GM21526 (cell line): ENCODE measurements around the gene RXRB.

ENCODE experiments used
- ATAC-seq: cut with Tn5 transposase; IDR thresholded peaks from one replicate; pipeline ENCODE4 v1.9.1; 2021; ENCODE audit warnings: moderate library complexity; ENCODE audit not compliant: unreplicated experiment, low FRiP score

RXRB gene

DNA sequence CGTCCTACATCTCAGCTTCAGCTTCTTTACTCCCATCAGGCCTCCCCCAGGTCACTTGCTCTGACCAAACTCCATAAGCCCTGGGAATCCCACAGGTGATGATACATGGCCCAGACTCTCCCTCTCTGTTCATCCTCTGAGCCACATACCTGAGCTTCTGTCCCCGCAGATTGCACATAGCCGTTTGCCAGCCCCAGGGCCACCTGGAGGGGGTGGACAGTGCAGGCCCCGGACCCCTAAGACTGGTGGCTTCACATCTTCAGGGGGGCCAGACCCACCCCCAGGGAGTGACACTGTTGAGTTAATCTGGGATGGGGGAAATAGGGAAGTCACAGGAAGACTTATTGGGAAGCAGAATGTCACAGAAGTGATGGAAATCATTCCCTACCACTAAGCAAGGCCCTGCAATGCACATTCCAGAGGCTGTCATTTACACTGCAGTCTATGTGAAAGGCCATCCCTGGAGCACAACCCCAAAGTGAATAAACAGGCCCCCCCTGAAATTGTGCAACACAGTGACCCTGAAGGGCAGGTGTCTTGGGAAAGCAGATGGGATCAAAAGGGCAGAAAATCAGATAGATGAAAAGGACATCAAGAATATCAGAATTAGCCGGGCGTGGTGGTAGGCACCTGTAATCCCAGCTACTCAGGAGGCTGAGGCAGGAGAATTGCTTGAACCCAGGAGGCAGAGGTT is 2.2 kb downstream of the RXRB start:
- no peak for ATAC-seq

DNA sequence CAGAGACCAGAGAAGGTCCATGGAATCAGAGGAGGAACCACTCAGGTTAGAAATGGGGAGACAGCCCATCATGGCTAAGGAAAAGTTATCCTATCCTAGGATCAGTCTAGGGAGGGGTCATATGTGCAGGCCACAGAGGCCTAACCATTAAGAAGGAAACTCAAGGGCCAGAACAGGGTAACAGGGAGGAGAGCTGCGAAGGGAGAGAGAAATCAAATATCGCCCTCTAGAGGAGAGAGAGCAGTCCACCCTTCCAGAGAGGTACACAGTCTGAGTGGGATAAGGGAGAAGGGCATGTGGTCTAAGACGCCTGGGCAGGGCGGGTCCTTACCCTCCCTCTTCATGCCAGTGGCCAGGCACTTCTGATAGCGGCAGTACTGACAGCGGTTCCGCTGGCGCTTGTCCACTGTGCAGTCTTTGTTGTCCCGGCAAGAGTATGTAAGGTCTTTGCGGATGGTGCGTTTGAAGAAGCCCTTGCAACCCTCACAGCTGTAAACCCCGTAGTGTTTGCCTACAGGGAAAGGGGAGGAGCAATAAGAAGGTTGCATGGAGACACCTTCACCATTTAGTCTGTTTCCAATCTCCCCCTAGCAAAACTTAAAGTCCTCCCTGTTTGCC is 2.9 kb downstream of the RXRB start:
- no peak for ATAC-seq

DNA sequence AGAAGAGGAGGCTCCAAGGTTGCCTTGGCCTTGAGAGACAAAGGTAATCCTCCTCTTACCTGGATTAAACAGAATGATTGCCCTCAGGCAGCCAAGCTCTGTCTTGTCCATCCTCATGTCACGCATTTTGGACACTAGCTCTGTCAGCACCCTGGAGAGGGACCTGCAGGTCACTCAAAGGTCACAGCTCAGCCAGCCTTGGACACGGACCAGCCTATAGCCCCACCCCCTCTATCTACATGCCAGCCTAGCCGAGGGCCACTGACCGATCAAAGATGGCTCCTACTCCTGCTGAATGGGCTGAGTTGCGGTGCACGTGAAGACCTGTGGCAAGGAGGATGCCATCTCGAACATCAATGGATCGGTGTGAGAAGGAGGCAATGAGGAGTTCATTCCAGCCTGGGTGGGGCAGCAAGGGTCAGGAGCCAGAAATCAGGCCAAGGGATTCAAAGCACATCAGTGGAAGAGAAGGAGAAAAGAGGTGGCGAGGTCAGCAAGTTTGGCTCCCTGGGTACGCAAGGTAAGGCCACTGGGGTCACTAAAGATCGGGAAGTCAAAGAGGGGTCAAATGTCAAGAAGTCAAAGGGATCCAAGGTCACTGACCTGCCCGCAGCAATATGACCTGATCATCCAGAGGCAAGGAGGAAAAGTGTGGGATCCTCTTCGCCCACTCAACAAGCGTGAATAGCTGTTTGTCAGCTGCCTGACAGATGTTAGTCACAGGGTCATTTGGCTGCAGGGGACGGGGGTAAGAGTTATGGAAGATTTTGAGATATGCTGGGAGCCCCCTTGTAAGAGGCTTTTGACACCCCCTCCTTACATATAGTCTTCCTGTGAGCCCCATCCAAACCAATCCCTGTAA is 4.9 kb downstream of the RXRB start:
- ATAC-seq, result no peak

DNA sequence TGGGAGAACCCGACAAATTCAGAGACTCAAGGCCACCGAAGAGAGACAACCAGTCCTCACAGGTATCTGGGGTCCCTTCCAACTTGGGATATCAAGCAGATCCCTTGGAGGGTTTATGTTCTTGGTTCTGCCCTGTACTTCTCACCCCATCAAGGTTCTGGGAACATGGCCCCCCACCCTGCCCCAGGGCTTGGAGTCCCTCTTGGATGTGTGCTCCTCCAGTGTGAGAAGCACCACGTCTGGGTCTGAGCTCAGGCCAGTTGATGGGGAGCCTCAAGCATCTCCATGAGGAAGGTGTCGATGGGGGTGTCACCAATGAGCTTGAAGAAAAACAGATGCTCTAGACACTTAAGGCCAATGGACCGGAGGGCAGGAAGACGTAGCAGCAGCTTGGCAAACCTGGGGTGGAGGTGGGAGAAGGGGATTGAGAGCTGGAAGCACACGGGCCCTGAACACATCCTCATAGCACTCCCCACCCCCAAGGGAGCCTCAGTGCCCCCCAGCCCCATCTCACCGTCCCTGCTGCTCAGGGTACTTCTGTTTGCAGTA is 6.0 kb downstream of the RXRB start:
- no peak for ATAC-seq

DNA sequence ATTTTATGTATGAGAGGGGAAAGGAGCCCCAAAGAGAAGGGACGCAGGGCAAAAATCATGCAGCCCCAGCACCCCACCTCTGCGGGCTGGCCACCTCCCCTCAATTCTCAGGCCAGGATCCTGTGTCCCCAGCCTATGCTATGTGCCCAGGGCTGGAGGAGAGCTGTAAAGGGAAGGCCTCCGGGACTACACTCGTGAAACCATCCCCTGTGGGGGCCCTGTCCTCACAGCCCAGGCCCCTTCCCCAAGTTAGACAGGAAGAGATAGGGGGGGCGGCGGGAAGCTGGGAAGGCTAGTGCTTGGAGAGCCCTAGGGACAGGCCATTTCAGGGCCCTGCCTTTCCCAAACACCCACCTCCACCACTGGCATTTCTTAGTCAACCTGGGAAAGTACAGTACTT is 6.8 kb downstream of the RXRB start:
- no peak for ATAC-seq

DNA sequence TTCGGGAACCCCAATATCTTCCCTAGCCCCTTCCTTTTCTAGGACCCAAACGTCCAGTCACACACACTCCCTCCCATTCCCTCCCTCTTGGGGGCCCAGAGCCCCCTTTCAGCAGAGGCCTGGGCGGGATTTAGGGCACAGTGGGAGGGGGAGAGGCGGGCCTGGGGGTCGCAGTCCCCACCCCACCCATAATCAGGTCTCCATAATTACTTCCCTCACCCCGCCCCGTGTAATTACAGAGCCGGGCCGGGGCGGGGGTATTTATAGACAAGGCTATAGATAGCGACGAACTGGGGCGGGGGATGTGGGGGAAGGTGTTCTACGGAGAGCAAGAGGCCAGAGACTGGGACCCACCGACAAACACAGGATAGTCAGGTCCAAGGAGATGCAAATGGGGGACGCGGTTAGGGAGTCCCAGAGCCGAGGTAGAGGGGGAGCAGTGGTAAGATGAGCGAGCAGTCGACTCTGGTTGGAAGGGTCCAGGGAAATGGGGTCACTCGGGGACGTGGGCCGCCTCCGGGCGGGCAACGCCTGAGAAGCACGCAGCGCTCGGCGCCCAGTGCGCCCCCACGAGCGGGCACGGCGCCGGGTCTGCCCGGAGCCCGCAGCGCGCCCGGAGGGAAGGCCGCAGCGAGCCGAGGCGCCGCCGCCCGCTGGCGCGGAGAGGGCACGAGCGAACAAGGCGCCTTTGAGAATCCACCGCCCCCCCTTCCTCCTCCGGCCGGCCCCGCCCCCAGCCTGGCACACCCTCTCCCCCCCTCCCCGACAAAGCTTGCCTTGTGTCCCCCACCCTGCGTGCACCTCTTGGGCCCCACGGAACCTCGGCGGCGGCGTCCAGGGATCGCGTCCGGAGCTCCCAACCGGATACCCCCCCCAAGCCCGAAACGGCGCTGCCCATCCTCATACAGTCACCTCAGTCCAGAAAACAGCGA is 7.5 kb downstream of the RXRB start:
- ATAC-seq, result no peak

DNA sequence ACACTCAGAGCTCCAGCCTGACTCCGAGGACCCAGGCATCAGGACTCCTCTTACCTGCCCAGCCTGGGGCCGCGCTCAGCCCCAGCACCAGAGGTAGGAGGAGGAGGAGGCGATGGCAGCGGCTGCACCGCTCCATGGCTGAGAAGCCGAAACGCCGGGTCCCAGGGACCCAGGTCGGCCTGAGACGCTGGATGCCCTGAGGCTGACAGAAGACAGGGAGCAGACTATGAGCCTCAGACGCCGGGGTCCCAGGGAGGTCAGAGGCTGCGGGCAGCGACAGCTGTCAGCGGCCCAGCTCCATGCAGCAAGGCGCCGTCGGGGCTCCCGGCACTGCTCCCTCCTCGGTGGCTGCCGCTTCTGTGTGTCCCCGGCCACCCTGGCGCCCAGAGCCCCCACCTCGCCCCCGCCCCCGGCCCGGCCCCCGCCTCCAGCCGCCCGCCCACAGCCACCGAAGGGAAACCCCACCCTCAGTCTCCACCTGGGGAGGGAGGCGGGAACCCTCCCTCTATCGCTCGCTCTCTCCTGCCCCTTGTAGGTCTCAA is 8.3 kb downstream of the RXRB start, which contains the start of gene COL11A2:
COL11A2 (minus strand) TSS at position 363 of the 542 bp plus-strand sequence; CDS start at position 136, 227 bp downstream.
- no peak for ATAC-seq

DNA sequence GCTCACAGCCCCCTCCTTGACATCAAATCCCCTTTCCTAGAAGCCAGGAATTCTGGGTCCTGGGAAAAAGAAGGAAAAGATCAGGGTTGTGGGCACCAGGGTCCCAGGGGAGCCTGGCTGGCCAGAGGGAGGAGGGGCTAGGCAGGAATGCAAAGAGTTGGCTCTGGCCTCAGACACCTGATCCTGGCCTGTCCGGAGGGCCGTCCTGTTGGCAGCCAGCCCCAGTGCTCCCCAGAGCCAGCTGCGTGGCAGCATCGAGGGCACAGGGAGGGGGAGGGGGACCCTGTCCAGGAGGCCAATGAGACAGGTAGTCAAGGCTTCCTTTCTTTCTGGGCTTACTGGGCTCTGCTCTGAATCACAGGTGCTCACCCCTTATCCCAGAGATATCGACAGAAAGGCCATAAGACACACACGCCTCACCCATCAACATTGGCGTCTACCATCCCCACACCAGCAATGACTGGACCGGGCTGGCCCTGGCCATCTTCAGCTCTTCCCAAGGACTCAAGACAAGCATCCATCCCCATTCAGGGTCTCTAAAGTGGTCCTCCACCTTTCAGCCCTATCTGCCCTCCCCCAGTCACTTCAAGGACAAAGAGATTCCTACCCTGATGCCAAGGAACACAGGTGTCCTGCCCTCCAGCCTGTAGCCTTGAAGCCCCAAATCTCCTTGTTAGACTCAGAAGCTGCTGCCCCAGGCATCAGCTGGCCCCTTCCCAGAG is 8.9 kb downstream of the RXRB start:
- no peak for ATAC-seq

DNA sequence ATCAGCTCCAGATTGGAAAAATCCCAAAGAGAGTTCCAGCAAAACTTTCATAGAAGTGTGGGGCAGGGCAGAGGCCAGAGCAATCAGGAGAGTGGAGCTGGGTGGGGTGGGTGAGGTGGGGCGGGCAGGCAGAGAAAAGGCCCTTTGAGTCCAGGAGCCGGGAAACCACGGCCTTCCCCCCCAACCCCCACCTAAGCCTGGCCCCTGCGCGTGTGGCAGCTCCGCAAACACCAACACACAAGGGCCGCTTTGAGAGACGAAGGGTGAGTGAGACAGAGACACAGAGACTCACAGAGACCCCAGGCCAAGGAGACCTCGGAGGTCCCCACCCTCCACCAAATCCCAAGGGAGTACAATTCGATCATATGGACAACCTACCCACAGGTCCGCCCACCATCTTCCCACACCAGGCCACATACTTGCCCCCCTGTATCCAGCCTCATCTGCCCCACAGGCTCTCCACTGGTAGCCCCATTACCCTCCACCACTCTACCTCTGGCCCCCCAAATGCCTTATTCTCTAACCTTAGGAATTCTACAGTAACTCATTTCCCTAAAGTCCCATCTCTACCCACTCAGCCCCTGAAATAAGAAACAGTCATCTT is 9.9 kb downstream of the RXRB start:
- no peak for ATAC-seq

DNA sequence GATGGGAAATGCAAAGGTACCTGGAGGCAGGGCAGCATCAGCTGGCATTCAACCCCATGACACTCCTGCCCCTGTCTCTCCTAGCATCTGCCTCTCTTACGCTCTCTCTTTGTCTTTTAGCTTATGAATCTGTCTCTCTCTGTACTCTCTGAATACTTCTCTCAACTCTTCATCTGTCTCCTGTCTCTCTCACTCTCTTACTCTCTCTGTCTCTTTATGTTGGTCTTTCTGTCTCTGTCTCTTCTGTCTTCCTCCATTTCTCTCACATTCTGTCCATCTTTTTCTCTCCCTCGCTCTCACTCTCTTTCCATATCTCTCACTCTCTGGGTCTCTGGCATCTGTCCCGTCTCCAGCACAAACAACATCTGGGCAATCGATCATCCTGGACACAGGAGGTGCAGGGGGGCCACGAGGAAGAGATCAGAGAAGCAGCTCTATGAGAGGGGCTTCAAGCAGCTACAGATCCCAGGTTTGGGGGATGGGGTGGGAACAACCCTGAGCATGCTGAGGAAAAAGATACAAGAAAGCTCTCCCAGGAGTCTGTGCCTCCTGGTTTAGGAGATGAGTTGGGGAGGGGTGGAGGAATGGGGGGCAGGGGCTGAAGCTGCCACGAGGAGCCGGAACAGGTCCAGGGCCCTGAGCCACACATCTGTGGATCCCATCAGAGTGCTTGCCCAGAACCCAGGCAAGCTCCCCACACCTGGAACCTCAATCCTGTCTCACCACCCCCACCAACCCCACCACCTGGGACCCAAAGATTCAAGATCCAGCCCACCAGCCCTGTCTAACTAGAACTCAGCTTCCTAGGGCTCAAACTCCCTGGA is 10.6 kb downstream of the RXRB start:
- no peak for ATAC-seq

DNA sequence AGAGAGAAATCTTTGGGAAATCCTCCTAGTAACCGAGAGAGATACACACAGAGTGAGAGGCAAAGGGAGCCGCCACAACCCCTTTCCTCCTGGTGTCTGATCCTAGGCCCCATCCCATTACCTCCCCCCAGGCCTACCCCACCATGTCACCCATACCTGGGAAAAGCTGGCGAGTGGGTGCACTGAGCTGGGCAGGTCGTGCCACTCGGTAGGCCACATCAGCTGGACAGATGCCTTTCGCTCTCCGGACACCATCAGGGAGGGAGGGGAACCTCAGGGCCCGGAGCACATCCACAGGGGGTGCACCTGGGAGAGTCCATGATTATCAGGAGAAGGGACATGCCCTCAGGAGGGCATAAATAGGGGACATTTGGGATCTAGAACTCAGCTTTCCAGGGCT is 11.3 kb downstream of the RXRB start:
- ATAC-seq, result no peak

DNA sequence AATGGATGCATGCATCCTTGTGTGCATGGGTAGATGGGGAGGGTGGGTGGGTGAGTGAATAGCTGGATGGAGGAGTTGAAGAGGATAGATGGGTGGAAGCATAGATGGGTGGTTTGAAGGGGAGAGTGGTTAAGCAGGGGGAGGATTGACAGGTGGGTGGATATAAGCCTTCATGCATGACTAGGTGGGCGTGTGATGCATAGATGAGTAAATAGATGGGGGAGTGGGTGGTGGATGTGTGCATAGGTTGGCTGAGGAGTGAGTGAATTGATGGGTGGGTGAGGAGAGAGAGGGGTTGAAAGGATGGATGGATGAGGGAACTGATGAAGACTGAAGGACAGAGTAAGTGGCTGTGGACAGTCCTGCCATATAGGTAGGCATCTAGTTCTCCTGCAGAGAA is 12.7 kb downstream of the RXRB start:
- ATAC-seq, result no peak

DNA sequence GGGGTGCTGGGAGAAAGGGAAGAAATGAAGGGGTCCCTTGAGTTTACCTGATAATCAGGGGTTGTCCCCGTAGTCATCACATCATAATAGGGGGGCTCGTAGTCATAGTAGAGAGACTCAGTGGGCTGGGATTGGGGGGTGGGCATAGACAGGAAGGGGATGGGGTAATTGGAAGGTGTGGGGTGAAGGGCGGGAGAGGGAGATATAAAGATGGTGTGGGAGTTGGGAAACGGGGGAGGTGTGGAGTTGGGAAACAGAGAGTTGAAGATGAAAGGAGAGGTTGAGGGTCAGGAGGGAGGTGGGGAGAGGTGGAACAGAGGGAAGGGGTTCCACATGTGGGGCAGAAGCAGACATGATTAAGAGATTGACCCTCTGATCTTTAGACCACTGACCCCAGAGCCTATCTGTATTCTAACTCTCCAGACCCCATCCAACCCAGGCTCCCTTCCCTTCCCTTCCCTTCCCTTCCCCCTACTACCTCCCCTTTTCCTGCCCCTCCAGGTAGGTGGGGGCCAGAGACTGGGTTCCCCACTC is 14.7 kb downstream of the RXRB start:
- ATAC-seq, result no peak

DNA sequence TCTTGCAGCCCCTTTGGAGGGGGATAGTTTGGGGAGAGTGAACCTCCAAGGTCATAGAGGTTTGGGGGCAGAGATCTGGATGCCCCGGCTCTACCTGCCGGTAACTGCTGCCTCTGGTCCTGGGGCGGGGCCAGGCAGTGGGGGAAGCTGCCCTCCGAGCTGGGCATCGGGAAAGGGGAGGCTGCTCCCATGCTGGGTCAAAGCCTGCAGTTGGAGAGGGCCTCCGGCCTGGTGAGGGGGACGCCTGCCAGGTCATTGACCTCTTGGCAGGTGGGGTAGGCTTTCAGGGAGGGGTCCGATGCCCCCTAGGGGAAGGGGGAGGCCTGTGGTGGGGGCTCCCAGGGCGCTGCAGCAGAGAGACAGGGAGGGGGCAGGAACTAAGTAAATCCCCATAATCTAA is 15.3 kb downstream of the RXRB start:
- ATAC-seq, result no peak

DNA sequence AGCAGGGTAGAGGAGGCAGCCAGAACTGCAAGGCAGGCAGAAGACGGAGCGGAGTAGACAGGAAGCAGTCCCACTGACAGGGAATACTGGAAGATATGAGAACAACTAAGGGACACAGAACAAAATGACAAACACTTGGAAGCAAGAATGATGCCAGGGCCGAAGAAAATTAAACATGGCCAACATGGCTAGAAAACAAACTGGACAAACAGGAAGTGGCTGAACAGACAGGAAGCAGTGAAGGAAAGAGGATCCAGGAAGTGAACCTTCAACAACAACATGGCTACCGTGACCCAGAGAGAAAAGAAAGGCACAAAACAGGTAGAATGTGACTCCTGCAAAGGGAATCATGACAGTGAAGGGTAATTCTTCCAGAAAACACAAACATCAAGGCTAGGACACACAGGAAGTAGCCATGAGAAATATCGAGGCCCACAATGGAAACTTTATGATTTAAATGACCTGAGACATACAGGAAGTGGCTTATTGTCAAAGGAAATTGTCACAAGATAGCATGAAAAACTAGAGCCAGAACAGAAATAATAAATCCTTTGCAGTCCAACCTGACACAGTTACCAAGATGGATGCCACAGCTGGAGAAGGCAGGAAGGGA is 17.3 kb downstream of the RXRB start:
- no peak for ATAC-seq

DNA sequence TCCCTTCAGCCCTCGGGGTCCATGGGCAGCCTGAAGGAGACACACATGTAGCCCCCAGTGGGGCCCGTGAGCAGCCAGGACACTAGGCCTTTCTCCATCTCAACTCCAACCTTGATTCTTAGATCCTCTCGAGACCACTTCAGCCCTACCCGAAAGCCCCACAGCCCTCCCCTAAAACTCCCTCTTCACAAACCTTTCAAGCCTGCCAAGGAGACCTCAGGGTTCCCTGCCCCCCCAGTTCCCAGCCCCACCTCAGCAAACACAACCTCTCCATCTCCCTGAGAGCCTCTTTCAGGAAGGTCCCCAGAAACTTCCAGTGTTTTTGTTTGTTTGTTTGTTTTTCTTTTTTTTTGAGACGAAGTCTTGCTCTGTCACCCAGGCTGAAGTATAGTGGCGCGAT is 19.3 kb downstream of the RXRB start:
- no peak for ATAC-seq

DNA sequence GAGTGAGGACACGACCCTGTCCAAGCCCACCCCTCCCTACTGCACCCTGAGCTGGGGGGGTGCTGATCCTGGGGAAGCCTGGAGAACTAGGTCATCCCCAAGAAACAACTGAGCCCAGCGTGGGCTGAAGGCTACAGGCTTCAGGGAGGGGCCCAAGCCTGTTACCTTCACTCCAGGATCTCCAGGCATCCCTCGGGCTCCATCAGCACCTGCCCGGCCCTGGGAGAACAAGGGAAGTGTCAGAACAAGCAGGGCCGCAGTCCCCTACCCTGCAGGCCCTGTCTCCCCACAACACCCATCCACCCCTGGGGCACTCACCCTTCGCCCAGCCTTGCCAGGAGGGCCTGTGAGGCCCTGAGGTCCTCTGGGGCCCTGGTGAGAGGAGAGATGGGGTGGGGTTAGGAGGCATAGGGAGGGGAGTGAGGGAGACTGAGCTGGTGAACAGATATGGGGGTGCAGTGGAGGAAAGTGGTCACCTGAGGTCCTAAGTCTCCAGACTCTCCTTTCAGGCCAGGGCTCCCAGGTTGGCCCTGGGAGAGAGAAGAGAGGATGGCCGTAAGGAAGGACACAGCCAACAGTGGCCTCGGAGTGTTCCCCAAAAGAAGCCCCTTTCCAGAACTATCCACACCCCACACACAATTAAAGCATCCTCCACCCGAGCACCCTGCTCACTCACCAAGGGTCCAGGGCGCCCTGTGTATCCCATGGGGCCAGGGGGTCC is 21.6 kb downstream of the RXRB start:
- ATAC-seq, result no peak
